A673 (cell line): ENCODE results near the gene ANKK1. TPM values are rescaled to one million over a fixed set of nuclear protein-coding genes. Genes with fewer than 3 reads are reported as not detected.
A peak's percentile ranks its signal among the peaks of the same experiment; 100 is the strongest.

Experiments used
- BruUV-seq: library from RNA; stranded (reverse); fragments of 400-500 nt; replicated peaks from 2 replicates; lab custom pipeline; 2021; lab: Mats Ljungman, UMichigan
- CTCF ChIA-PET: fragments of 300-600 bp; sonication (Branson Sonifier 250); formaldehyde crosslinking; loops from one replicate; lab custom pipeline; 2022; ENCODE audit warnings: antibody characterized with exemption; lab: Charles Lee
- POLR2A ChIA-PET: fragments of 300-600 bp; sonication (Branson Sonifier 250); formaldehyde crosslinking; loops from one replicate; lab custom pipeline; 2022; ENCODE audit warnings: antibody characterized with exemption; ENCODE audit not compliant: low non-redundant PET; lab: Charles Lee
- DNase-seq: peaks from one replicate; pipeline ENCODE4 v3.0.0-alpha.2; 2015; ENCODE audit warnings: low spot score
- H3K27ac ChIP-seq: fragments of 200-600 bp; sonication (generic); 2 replicates; pipeline ENCODE4 v1.5.1; 2016; ENCODE audit warnings: mixed run types, low read depth, mild to moderate bottlenecking, mixed read lengths, antibody characterized with exemption, low read length; ENCODE audit not compliant: poor library complexity, severe bottlenecking
- H3K27me3 ChIP-seq: fragments of 200-600 bp; sonication (generic); replicated peaks from 2 replicates; pipeline ENCODE4 v1.6.1; 2017; ENCODE audit warnings: mixed run types, low read depth, mild to moderate bottlenecking, mixed read lengths, antibody characterized with exemption, low read length; ENCODE audit not compliant: insufficient read depth, poor library complexity
- H3K36me3 ChIP-seq: fragments of 200-600 bp; sonication (generic); 2 replicates; pipeline ENCODE4 v1.6.1; 2016; ENCODE audit warnings: mixed run types, mild to moderate bottlenecking, mixed read lengths, antibody characterized with exemption, low read length; ENCODE audit not compliant: insufficient read depth, poor library complexity, severe bottlenecking
- H3K4me1 ChIP-seq: fragments of 200-600 bp; sonication (generic); 2 replicates; pipeline ENCODE4 v1.6.1; 2017; ENCODE audit warnings: mixed run types, mild to moderate bottlenecking, mixed read lengths, antibody characterized with exemption, low read length; ENCODE audit not compliant: insufficient read depth, poor library complexity, severe bottlenecking
- H3K4me3 ChIP-seq: fragments of 200-600 bp; sonication (generic); 2 replicates; pipeline ENCODE4 v1.5.1; 2016; ENCODE audit warnings: low read depth, mixed run types, mild to moderate bottlenecking, mixed read lengths, low read length; ENCODE audit not compliant: poor library complexity, severe bottlenecking
- H3K9me3 ChIP-seq: fragments of 200-600 bp; sonication (generic); 2 replicates; pipeline ENCODE4 v1.6.1; 2016; ENCODE audit warnings: mixed run types, low read depth, mild to moderate bottlenecking, mixed read lengths, antibody characterized with exemption, low read length; ENCODE audit not compliant: poor library complexity, severe bottlenecking
- CTCF ChIP-seq: fragments of 300-800, 200-600 bp; sonication (generic); conservative IDR thresholded peaks from 2 replicates; pipeline ENCODE4 v1.5.1; 2017; ENCODE audit warnings: low read depth, mild to moderate bottlenecking, antibody characterized with exemption, low read length, moderate library complexity, mixed read lengths
- EZH2 ChIP-seq: fragments of 200-600 bp; sonication (generic); IDR thresholded peaks from 2 replicates; pipeline ENCODE4 v1.6.1; 2017; ENCODE audit warnings: borderline replicate concordance, low read depth, mild to moderate bottlenecking, mixed read lengths, antibody characterized with exemption, low read length; ENCODE audit not compliant: poor library complexity, severe bottlenecking
- intact Hi-C: fragments of 100-400 bp; cut with micrococcal nuclease; formaldehyde crosslinking; loops from one replicate; pipeline ENCODE4 v1.10.0; 2022; ENCODE audit not compliant: unreplicated experiment
- total RNA-seq: library from RNA; stranded (reverse); gene quantifications from 2 replicates; pipeline ENCODE4 v1.2.3, GENCODE V29; 2021

The ANKK1 gene
- total RNA-seq, 1 experiment from 2014 or later = 0.43 TPM

- intact Hi-C loops = loop anchor here (5.0 kb wide), 1 partner anchor 154 kb away; no protein-coding TSS in a partner anchor
- TF ChIP-seq EZH2 (no peak), CTCF (no peak)
- H3K27me3 ChIP-seq = no peaks in the 10 kb centered on the region
- ChIA-PET POLR2A (no interaction called here), CTCF (no interaction called here)
- H3K9me3 ChIP-seq = no peaks in the 10 kb centered on the region
- no peaks in the 10 kb centered on the region for H3K4me1 ChIP-seq
- no peak overlapping the region for H3K4me3 ChIP-seq
- BruUV-seq = no TSS peak
- DNase-seq = no peak
- no peaks in the 10 kb centered on the region for H3K36me3 ChIP-seq
- no peak overlapping the region for H3K27ac ChIP-seq
Observed at GRCh38 chr11:113378692-113379091, 8.9 kb upstream of the ANKK1 start.

GRCh38 chr11:113382121-113382520, 5.5 kb upstream of the ANKK1 start:
- Histone ChIP-seq H3K36me3 (no peaks in the 10 kb centered on the region), H3K27ac (peak overlapping the region; percentile 39), H3K4me1 (peaks cover 16% of the 10 kb centered on the region), H3K9me3 (no peaks in the 10 kb centered on the region), H3K27me3 (no peaks in the 10 kb centered on the region), H3K4me3 (no peak overlapping the region)
- ChIA-PET CTCF (no interaction called here), POLR2A (no interaction called here)
- no peak for TF ChIP-seq CTCF
- TF ChIP-seq EZH2 = no peak
- DNase-seq = no peak
- BruUV-seq = no TSS peak
- intact Hi-C loops = no loop called here

GRCh38 chr11:113384551-113384950, 3.0 kb upstream of the ANKK1 start:
- no peak for TF ChIP-seq CTCF
- no peak for TF ChIP-seq EZH2
- H3K4me1 ChIP-seq = peaks cover 19% of the 10 kb centered on the region
- CTCF ChIA-PET = no interaction called here
- no peaks in the 10 kb centered on the region for H3K9me3 ChIP-seq
- intact Hi-C loops = no loop called here
- H3K27me3 ChIP-seq = no peaks in the 10 kb centered on the region
- DNase-seq = peak; percentile 85
- POLR2A ChIA-PET = no interaction called here
- no peaks in the 10 kb centered on the region for H3K36me3 ChIP-seq
- no peak overlapping the region for H3K4me3 ChIP-seq
- H3K27ac ChIP-seq = peak overlapping the region; percentile 53
- no TSS peak for BruUV-seq
